Measurements from ENCODE around the gene UGGT1.

- TF ChIP-seq EZH2 (IDR thresholded peaks at IDR 0.05; ENCODE audit: low read depth, unreplicated experiment) (no peak), CTCF (conservative IDR thresholded peaks at IDR 0.05; ENCODE audit: low read depth in 2 of 2) (no peak), POLR2AphosphoS5 (IDR thresholded peaks at IDR 0.05; ENCODE audit: low read depth) (no peak), ZNF114 (CRISPR knock-in tag; IDR thresholded peaks at IDR 0.05) (no peak), EZH2phosphoT487 (IDR thresholded peaks at IDR 0.05; ENCODE audit: unreplicated experiment) (no peak), REST (IDR thresholded peaks at IDR 0.05; ENCODE audit: unreplicated experiment) (no peak), ETS1 (IDR thresholded peaks at IDR 0.05) (no peak), ZNF331 (CRISPR knock-in tag; IDR thresholded peaks at IDR 0.05; ENCODE audit: low read depth) (no peak), JUNB (IDR thresholded peaks at IDR 0.05; ENCODE audit: unreplicated experiment) (no peak)
These were observed 62.8 kb downstream of the UGGT1 start for GRCh38 chr2:128153786-128154185.
